Lower lobe of right lung (tissue), 2 donors: ENCODE results near the gene ANKS1B. TPM values are rescaled to one million over a fixed set of nuclear protein-coding genes. Genes with fewer than 3 reads are reported as not detected.

Experiments used
- ATAC-seq, 2 donors: fragments of 200-7000 bp; cut with Tn5 transposase; one replicate each; pipeline ENCODE4 v1.9.1; 2020 to 2022; ENCODE audit warnings: mild to moderate bottlenecking in 2 of 2, moderate library complexity in 2 of 2
- DNase-seq: peaks from one replicate; pipeline ENCODE4 v3.0.0-alpha.2; 2020
- H3K27ac ChIP-seq: fragments of 200-600 bp; one replicate; pipeline ENCODE4 v1.8.0; 2022
- H3K27me3 ChIP-seq: fragments of 200-600 bp; one replicate; pipeline ENCODE4 v1.8.0; 2022; ENCODE audit warnings: low read depth
- H3K36me3 ChIP-seq: fragments of 200-600 bp; one replicate; pipeline ENCODE4 v1.8.0; 2022; ENCODE audit warnings: mild to moderate bottlenecking
- H3K4me1 ChIP-seq: fragments of 200-600 bp; one replicate; pipeline ENCODE4 v1.8.0; 2022
- H3K4me3 ChIP-seq: fragments of 200-600 bp; one replicate; pipeline ENCODE4 v1.8.0; 2022; ENCODE audit warnings: mild to moderate bottlenecking
- H3K9me3 ChIP-seq: fragments of 200-600 bp; one replicate; pipeline ENCODE4 v1.8.0; 2022
- intact Hi-C: fragments of 100-400 bp; cut with DNase I; formaldehyde crosslinking; loops from one replicate; pipeline ENCODE4 v1.11.0; 2022
- total RNA-seq: library from RNA; stranded (reverse); fragmentation: NEBNext Ultra II Directional; extraction: Animal tissue kit (Norgen Biotek cat#: 25700); gene quantifications from one replicate; pipeline ENCODE4 v1.2.1, GENCODE V29; 2021
- TF ChIP-seq, protein P1 (sequence below): fragments of 200-600 bp; IDR thresholded peaks from one replicate; pipeline ENCODE4 v1.8.0; 2022; ENCODE audit warnings: antibody characterized with exemption, mild to moderate bottlenecking
- donor health status: DM: no; HTN: yes; CAD: no; lungs with severe emphysema.

Gene ANKS1B
- total RNA-seq, 1 donor from 2014 or later, result 4.0 TPM

DNA sequence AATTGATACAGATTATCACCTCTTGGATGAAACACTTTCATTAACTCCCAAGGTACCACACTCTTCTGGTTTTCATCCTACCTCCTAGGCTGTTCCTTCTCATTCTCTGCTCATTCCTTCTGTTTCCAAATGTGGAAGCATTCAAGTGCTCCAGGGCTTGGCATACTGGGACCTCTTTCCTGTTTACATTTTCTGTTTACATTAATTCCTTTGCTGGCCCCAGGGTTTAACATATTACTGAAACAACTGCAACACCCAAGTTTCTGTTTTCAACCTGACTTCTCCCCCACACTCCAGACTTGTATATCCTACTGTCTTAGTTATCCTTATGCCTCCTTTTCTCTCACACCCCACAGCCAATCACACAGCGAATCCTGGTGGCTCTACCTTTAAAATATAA, 723.5 kb downstream of the ANKS1B start:
- Histone ChIP-seq H3K27ac (no peak overlapping the region), H3K4me1 (no peaks in the 10 kb centered on the region), H3K27me3 (no peaks in the 10 kb centered on the region), H3K36me3 (no peaks in the 10 kb centered on the region), H3K9me3 (no peaks in the 10 kb centered on the region), H3K4me3 (no peak overlapping the region)
- ATAC-seq (no peak), DNase-seq (no peak)
- intact Hi-C loops, result no loop called here
- TF ChIP-seq, protein P1, sequence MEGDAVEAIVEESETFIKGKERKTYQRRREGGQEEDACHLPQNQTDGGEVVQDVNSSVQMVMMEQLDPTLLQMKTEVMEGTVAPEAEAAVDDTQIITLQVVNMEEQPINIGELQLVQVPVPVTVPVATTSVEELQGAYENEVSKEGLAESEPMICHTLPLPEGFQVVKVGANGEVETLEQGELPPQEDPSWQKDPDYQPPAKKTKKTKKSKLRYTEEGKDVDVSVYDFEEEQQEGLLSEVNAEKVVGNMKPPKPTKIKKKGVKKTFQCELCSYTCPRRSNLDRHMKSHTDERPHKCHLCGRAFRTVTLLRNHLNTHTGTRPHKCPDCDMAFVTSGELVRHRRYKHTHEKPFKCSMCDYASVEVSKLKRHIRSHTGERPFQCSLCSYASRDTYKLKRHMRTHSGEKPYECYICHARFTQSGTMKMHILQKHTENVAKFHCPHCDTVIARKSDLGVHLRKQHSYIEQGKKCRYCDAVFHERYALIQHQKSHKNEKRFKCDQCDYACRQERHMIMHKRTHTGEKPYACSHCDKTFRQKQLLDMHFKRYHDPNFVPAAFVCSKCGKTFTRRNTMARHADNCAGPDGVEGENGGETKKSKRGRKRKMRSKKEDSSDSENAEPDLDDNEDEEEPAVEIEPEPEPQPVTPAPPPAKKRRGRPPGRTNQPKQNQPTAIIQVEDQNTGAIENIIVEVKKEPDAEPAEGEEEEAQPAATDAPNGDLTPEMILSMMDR, result no peak

DNA sequence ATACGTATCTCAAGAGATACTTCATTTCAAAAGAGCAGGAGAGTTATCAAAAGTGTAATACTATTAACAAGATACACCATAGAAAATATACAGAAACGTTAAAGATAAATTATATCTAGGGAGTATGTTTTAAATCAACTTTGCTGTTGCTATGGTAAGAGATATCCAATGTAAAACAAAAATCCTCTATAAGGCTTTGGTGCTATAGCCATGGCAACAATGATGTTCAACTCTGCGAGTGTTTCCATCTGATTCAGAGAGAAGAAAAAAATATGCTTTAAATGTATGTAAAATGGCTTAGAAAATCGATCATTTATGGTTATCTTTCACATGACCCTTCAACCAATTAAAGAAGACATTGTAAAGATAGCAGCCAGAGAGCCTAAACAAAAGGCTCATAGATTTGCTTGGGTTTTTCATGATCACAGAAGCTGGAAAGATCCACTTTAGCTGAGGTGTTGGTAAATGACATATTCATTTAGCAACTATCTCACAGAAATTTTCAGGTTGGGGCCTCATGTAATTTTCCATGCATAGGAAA, 724.2 kb downstream of the ANKS1B start:
- H3K9me3 ChIP-seq, result no peaks in the 10 kb centered on the region
- no peak overlapping the region for H3K4me3 ChIP-seq
- no peaks in the 10 kb centered on the region for H3K36me3 ChIP-seq
- H3K4me1 ChIP-seq, result no peaks in the 10 kb centered on the region
- TF ChIP-seq, protein P1, result no peak
- no peaks in the 10 kb centered on the region for H3K27me3 ChIP-seq
- H3K27ac ChIP-seq, result no peak overlapping the region
- no peak for DNase-seq
- no peak for ATAC-seq
- intact Hi-C loops, result no loop called here

- TF ChIP-seq, protein P1, result no peak
- H3K27ac ChIP-seq, result no peak overlapping the region
- no peaks in the 10 kb centered on the region for H3K27me3 ChIP-seq
- intact Hi-C loops, result no loop called here
- DNase-seq (no peak), ATAC-seq (no peak)
- H3K4me1 ChIP-seq, result no peaks in the 10 kb centered on the region
- no peaks in the 10 kb centered on the region for H3K9me3 ChIP-seq
- H3K4me3 ChIP-seq, result no peak overlapping the region
- no peaks in the 10 kb centered on the region for H3K36me3 ChIP-seq
These were observed 725.4 kb downstream of the ANKS1B start for GRCh38 chr12:99259040-99259934.

DNA sequence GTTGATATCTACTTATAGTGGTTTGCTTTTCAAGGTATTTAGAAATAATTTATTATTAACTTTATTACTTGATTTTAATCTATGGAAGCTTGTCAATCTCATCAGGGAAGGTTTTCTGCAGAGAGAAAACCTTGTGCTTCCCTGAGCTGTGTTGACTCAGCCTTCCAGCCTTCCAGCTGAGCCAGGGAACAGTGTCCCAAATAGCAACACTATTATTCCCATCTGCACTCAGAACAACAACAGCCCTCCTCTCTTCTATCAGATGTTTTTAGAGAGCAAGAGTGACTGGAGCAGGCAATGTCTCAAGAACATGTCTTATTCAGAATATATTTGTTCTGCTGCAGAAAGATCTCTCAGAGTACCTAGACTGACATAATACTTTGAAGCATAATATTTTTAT, 727.1 kb downstream of the ANKS1B start:
- TF ChIP-seq, protein P1, result no peak
- H3K9me3 ChIP-seq, result no peaks in the 10 kb centered on the region
- H3K4me3 ChIP-seq, result no peak overlapping the region
- intact Hi-C loops, result no loop called here
- DNase-seq, result no peak
- H3K27me3 ChIP-seq, result no peaks in the 10 kb centered on the region
- H3K4me1 ChIP-seq, result no peaks in the 10 kb centered on the region
- H3K27ac ChIP-seq, result no peak overlapping the region
- ATAC-seq, result no peak
- H3K36me3 ChIP-seq, result no peaks in the 10 kb centered on the region

- Histone ChIP-seq H3K9me3 (no peaks in the 10 kb centered on the region), H3K27me3 (no peaks in the 10 kb centered on the region), H3K4me3 (no peak overlapping the region), H3K27ac (no peak overlapping the region), H3K36me3 (no peaks in the 10 kb centered on the region), H3K4me1 (no peaks in the 10 kb centered on the region)
- TF ChIP-seq, protein P1, result no peak
- DNase-seq, result no peak
- ATAC-seq, result no peak
- intact Hi-C loops, result no loop called here
These were observed 731.7 kb downstream of the ANKS1B start for GRCh38 chr12:99253068-99253467.
